Measurements from ENCODE around the gene TBX18. TPM values are rescaled to one million over a fixed set of nuclear protein-coding genes. Genes with fewer than 3 reads are reported as not detected.

Gene TBX18
- total and polyA plus RNA-seq, 4 donors: 0.10 to 0.59 (median 0.19) TPM; not detected in 1

- no peaks in the 10 kb centered on the region for H3K9me3 ChIP-seq (ENCODE audit: control insufficient read depth in 4 of 4, low read length in 3 of 4)
- H3K4me3 ChIP-seq (ENCODE audit: low read depth in 1 of 3, low read length in 3 of 3): no peak overlapping the region
- no peak overlapping the region for H3K27ac ChIP-seq (ENCODE audit: low read depth in 1 of 2, low read length in 2 of 2)
- DNase-seq (ENCODE audit: low spot score): no peak
- no peaks in the 10 kb centered on the region for H3K4me1 ChIP-seq (ENCODE audit: control insufficient read depth in 4 of 4, insufficient read depth in 4 of 4, low read length in 3 of 4)
- H3K9ac ChIP-seq (ENCODE audit: low read depth in 1 of 2, low read length in 2 of 2): no peak overlapping the region
- H3K27me3 ChIP-seq (ENCODE audit: control insufficient read depth in 4 of 4, insufficient read depth in 4 of 4, low read length in 3 of 4): no peaks in the 10 kb centered on the region
- TF ChIP-seq FOXA1 (IDR thresholded peaks at IDR 0.05) (no peak), SP1 (IDR thresholded peaks at IDR 0.05) (no peak), TAF1 (conservative IDR thresholded peaks at IDR 0.05) (no peak), RAD21 (IDR thresholded peaks at IDR 0.05) (no peak), CTCF (IDR thresholded peaks at IDR 0.05; ENCODE audit: low read depth, low read length, missing input control) (no peak), HNF4G (IDR thresholded peaks at IDR 0.05) (no peak), EGR1 (IDR thresholded peaks at IDR 0.05; ENCODE audit: low read depth in 2 of 2) (no peak), ATF3 (IDR thresholded peaks at IDR 0.05) (no peak), FOXA2 (IDR thresholded peaks at IDR 0.05) (no peak), YY1 (IDR thresholded peaks at IDR 0.05) (no peak), HNF4A (conservative IDR thresholded peaks at IDR 0.05) (no peak), JUND (IDR thresholded peaks at IDR 0.05) (no peak), NR2F2 (IDR thresholded peaks at IDR 0.05) (no peak), MAX (IDR thresholded peaks at IDR 0.05) (no peak), GABPA (IDR thresholded peaks at IDR 0.05 in 1 of 2, conservative IDR thresholded peaks at IDR 0.05 in 1 of 2) (no peak), REST (IDR thresholded peaks at IDR 0.05) (no peak), RXRA (IDR thresholded peaks at IDR 0.05) (no peak)
- H3K36me3 ChIP-seq (ENCODE audit: control insufficient read depth in 4 of 4, insufficient read depth in 3 of 4, low read depth in 1 of 4, low read length in 3 of 4): no peaks in the 10 kb centered on the region
Measured at GRCh38 chr6:84645000-84645399, 119.4 kb downstream of the TBX18 start.

DNA sequence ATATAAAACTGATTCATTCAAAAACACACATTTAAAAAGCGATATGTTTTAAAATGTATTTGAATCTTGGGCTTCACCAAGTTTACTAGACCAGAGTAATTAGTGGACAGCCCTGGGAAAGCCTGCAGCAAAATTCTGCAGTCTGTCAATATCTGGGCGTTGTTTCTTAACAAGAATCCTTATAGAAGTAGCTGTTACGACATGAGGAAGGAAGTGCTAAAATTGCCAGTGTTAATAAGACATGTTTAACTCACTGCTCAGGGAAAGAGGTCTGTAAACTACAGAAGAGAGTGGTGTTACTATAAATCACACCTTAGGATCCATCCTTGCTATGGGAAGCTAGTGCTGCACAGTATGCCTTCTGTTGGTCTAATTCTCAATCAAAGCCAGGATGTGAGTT is 120.6 kb downstream of the TBX18 start:
- 58% methylated on average over 3 of the region's 3 CpGs for WGBS
- Histone ChIP-seq H3K36me3 (ENCODE audit: control insufficient read depth in 4 of 4, insufficient read depth in 3 of 4, low read depth in 1 of 4, low read length in 3 of 4) (no peaks in the 10 kb centered on the region), H3K27ac (ENCODE audit: low read depth in 1 of 2, low read length in 2 of 2) (no peak overlapping the region), H3K9me3 (ENCODE audit: control insufficient read depth in 4 of 4, low read length in 3 of 4) (no peaks in the 10 kb centered on the region), H3K9ac (ENCODE audit: low read depth in 1 of 2, low read length in 2 of 2) (no peak overlapping the region), H3K27me3 (ENCODE audit: control insufficient read depth in 4 of 4, insufficient read depth in 4 of 4, low read length in 3 of 4) (no peaks in the 10 kb centered on the region), H3K4me1 (ENCODE audit: control insufficient read depth in 4 of 4, insufficient read depth in 4 of 4, low read length in 3 of 4) (no peaks in the 10 kb centered on the region), H3K4me3 (ENCODE audit: low read depth in 1 of 3, low read length in 3 of 3) (no peak overlapping the region)
- no peak for DNase-seq (ENCODE audit: low spot score)
- no peak for TF ChIP-seq MAX (IDR thresholded peaks at IDR 0.05)
- no peak for TF ChIP-seq ATF3 (IDR thresholded peaks at IDR 0.05)
- TF ChIP-seq HNF4G (IDR thresholded peaks at IDR 0.05): no peak
- TF ChIP-seq RXRA (IDR thresholded peaks at IDR 0.05): no peak
- TF ChIP-seq JUND (IDR thresholded peaks at IDR 0.05): no peak
- no peak for TF ChIP-seq CTCF (IDR thresholded peaks at IDR 0.05; ENCODE audit: low read depth, low read length, missing input control)
- no peak for TF ChIP-seq RAD21 (IDR thresholded peaks at IDR 0.05)
- TF ChIP-seq TAF1 (conservative IDR thresholded peaks at IDR 0.05): no peak
- no peak for TF ChIP-seq ZBTB33 (IDR thresholded peaks at IDR 0.05)
- TF ChIP-seq FOXA1 (IDR thresholded peaks at IDR 0.05): no peak
- TF ChIP-seq SP1 (IDR thresholded peaks at IDR 0.05): no peak
- TF ChIP-seq GABPA (IDR thresholded peaks at IDR 0.05 in 1 of 2, conservative IDR thresholded peaks at IDR 0.05 in 1 of 2): no peak
- TF ChIP-seq HNF4A (conservative IDR thresholded peaks at IDR 0.05): no peak
